AG09309 (cell line): ENCODE measurements around the gene CFAP298.

Experiments used
- DNase-seq: peaks from one replicate; pipeline ENCODE4 v3.0.0-alpha.2; 2010; ENCODE audit warnings: low read depth
- H3K4me3 ChIP-seq: 2 replicates; pipeline ENCODE4 v1.5.1; 2011; ENCODE audit warnings: mild to moderate bottlenecking, low read depth, low read length, moderate library complexity; ENCODE audit not compliant: control insufficient read depth
- CTCF ChIP-seq: IDR thresholded peaks from 2 replicates; pipeline ENCODE4 v1.5.1; 2011; ENCODE audit warnings: mild to moderate bottlenecking, low read depth, low read length, inconsistent platforms; ENCODE audit not compliant: insufficient read depth, control insufficient read depth; ENCODE audit errors: missing control alignments

Gene CFAP298

GRCh38 chr21:32597205-32597604 lies 15.0 kb downstream of the CFAP298 start:
- peak; percentile 66 for DNase-seq
- H3K4me3 ChIP-seq: no peak overlapping the region
- no peak for TF ChIP-seq CTCF

GRCh38 chr21:32595431-32595830 lies 16.7 kb downstream of the CFAP298 start:
- DNase-seq: no peak
- no peak overlapping the region for H3K4me3 ChIP-seq
- TF ChIP-seq CTCF: no peak

GRCh38 chr21:32593690-32594089 lies 18.5 kb downstream of the CFAP298 start:
- no peak overlapping the region for H3K4me3 ChIP-seq
- no peak for DNase-seq

GRCh38 chr21:32592929-32593502 lies 19.2 kb downstream of the CFAP298 start:
- no peak overlapping the region for H3K4me3 ChIP-seq
- no peak for TF ChIP-seq CTCF
- no peak for DNase-seq

More at GRCh38 chr21:32593690-32594089, 18.5 kb downstream of the CFAP298 start:
- TF ChIP-seq CTCF: no peak

GRCh38 chr21:32590130-32590529 lies 22.0 kb downstream of the CFAP298 start:
- no peak overlapping the region for H3K4me3 ChIP-seq
- DNase-seq: no peak
- no peak for TF ChIP-seq CTCF

GRCh38 chr21:32587651-32588050 lies 24.5 kb downstream of the CFAP298 start:
- no peak for TF ChIP-seq CTCF
- DNase-seq: no peak
- H3K4me3 ChIP-seq: no peak overlapping the region

- H3K4me3 ChIP-seq: no peak overlapping the region
- no peak for DNase-seq
- TF ChIP-seq CTCF: no peak
These were observed 25.1 kb downstream of the CFAP298 start for GRCh38 chr21:32587120-32587519.
